Measurements from ENCODE around the gene MRPL17.

The MRPL17 gene

DNA sequence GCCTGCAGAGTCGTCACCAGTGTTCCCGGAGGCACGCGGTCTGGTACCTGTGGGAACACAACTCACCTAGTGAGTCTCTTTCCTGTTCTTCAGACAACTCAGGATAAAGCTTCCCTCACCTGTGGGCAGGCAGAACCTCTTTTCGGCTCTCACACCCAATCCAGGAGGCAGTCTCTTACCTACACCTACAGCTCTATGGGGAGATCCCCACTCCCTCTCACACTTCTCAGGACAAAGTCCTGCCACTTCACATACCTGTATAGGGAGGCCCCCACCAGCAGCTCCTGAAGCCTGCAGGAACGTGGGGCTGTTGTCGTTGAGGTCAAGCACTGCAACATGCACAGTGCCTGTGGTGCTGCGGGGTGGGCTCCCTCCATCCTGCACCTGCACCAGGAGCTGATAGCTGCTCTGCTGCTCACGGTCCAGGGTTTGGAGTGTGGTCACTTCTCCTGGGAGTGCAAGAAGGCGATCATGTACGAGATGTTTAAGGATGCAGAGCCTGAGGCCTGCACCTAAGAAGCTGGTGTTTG, 51.7 kb downstream of the MRPL17 start:
- no peak for DNase-seq

DNA sequence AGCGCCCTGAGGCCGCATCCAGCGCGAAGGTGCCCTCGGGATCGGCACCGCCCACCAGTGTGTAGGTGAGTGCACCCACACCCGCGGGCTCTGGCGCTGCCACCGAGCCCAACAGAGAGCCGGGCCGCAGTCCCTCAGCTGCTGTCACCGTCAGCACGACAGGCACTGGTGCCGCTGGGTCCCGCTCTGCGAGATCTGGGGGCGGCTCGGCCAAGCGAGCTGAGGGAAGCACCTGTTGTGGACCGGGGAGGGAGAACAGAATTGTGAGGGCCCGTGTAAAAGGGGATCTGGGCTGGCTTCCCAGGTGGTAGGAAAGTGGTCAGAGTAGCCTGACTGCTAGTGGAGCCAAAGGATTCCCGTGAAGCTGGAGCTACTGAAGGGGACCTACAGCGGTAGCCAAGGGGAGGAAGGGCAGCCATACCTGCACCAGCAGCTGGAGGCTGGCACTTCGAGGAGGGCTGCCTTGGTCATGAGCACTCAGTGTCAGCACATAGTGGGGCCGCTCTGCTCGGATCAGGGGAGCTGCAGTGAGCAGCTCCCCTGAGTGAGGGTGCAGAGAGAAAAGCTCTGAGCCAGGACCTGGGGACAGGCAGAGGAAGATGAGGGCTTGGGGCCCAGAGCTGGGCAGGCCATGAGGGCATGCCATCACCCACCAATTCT, 52.4 kb downstream of the MRPL17 start:
- no peak for DNase-seq

Data from CD4-positive, alpha-beta T cell treated with Interleukin-21 for 1 hour (primary cell).